CD4-positive, alpha-beta T cell treated with Interleukin-15 for 4 hours (primary cell): ENCODE data around the gene VPS37D.
"Not testable (repeated sequence)": the region's sequence is repeated elsewhere in the genome, so short reads cannot be mapped to it uniquely, and the experiment has no call there.

Experiments
- DNase-seq: peaks from one replicate; pipeline ENCODE4 v3.0.0-alpha.2; 2020; ENCODE audit warnings: low spot score

The VPS37D gene

GRCh38 chr7:73646785-73647724 is 20.6 kb upstream of the VPS37D start:
- no peak for DNase-seq

- DNase-seq = peak; percentile 14
Observed at GRCh38 chr7:73647725-73648592, 19.7 kb upstream of the VPS37D start.

- no peak for DNase-seq
Observed at GRCh38 chr7:73648593-73649332, 18.9 kb upstream of the VPS37D start.

GRCh38 chr7:73649576-73649975 is 18.1 kb upstream of the VPS37D start:
- DNase-seq = no peak

GRCh38 chr7:73650524-73650923 is 17.1 kb upstream of the VPS37D start:
- no peak for DNase-seq

- no peak for DNase-seq
Observed at GRCh38 chr7:73652541-73652949, 15.1 kb upstream of the VPS37D start.

GRCh38 chr7:73655309-73655708 is 12.3 kb upstream of the VPS37D start:
- not testable (repeated sequence) for DNase-seq

- DNase-seq = no peak
Observed at GRCh38 chr7:73659983-73660382, 7.6 kb upstream of the VPS37D start.

- not testable (repeated sequence) for DNase-seq
Observed at GRCh38 chr7:73660594-73660993, 7.0 kb upstream of the VPS37D start.

- DNase-seq = no peak
Observed at GRCh38 chr7:73663033-73663432, 4.6 kb upstream of the VPS37D start.

GRCh38 chr7:73668103-73668885 is 663 bp downstream of the VPS37D start:
- no peak for DNase-seq

GRCh38 chr7:73668886-73669230 is 1.2 kb downstream of the VPS37D start:
- DNase-seq = no peak

GRCh38 chr7:73669288-73669701 is 1.7 kb downstream of the VPS37D start:
- DNase-seq = no peak

- no peak for DNase-seq
Observed at GRCh38 chr7:73669858-73670385, 2.3 kb downstream of the VPS37D start.

- no peak for DNase-seq
Observed at GRCh38 chr7:73671322-73671661, 3.7 kb downstream of the VPS37D start.

- DNase-seq = no peak
Observed at GRCh38 chr7:73671857-73672445, 4.3 kb downstream of the VPS37D start.

GRCh38 chr7:73674468-73675124 is 7.0 kb downstream of the VPS37D start:
- no peak for DNase-seq

- DNase-seq = not testable (repeated sequence)
Observed at GRCh38 chr7:73676062-73676461, 8.4 kb downstream of the VPS37D start.

- no peak for DNase-seq
Observed at GRCh38 chr7:73678862-73679261, 11.2 kb downstream of the VPS37D start.

- no peak for DNase-seq
Observed at GRCh38 chr7:73679709-73680108, 12.1 kb downstream of the VPS37D start.
